Lung (tissue), 12 donors: ENCODE data around the gene DENND2C. TPM values are rescaled to one million over a fixed set of nuclear protein-coding genes. Genes with fewer than 3 reads are reported as not detected.

ENCODE experiments used
- ATAC-seq: fragments of 200-7000 bp; cut with Tn5 transposase; one replicate; pipeline ENCODE4 v1.9.1; 2020; ENCODE audit warnings: moderate number of reproducible peaks; ENCODE audit not compliant: insufficient read depth, low FRiP score
- DNase-seq, 3 donors: peaks; one replicate each; pipeline ENCODE4 v3.0.0-alpha.2; 2013 to 2017
- H3K27ac ChIP-seq, 2 donors: one replicate each; pipeline ENCODE4 v1.5.1; 2013; ENCODE audit warnings: mild to moderate bottlenecking in 2 of 2, moderate library complexity in 2 of 2, control low read depth in 1 of 2, inconsistent platforms in 1 of 2, low read depth in 1 of 2, low read length in 1 of 2
- H3K27me3 ChIP-seq, 3 donors: one replicate each; pipeline ENCODE4 v1.5.1; 2013; ENCODE audit warnings: low read length in 2 of 3; ENCODE audit not compliant: control insufficient read depth in 3 of 3, insufficient read depth in 3 of 3
- H3K36me3 ChIP-seq, 4 donors: one replicate each; pipeline ENCODE4 v1.5.1; 2013; ENCODE audit warnings: low read length in 4 of 4, mild to moderate bottlenecking in 1 of 4, moderate library complexity in 1 of 4; ENCODE audit not compliant: control insufficient read depth in 4 of 4, insufficient read depth in 4 of 4
- H3K4me1 ChIP-seq, 5 donors: one replicate each; pipeline ENCODE4 v1.5.1; 2013; ENCODE audit warnings: low read length in 5 of 5, mild to moderate bottlenecking in 2 of 5, moderate library complexity in 1 of 5; ENCODE audit not compliant: control insufficient read depth in 5 of 5, insufficient read depth in 5 of 5
- H3K4me3 ChIP-seq: one replicate; pipeline ENCODE4 v1.5.1; 2013; ENCODE audit warnings: mild to moderate bottlenecking, control low read depth, moderate library complexity
- H3K9ac ChIP-seq, 2 donors: one replicate each; pipeline ENCODE4 v1.5.1; 2013; ENCODE audit warnings: low read length in 2 of 2, control low read depth in 1 of 2; ENCODE audit not compliant: insufficient read depth in 1 of 2
- H3K9me3 ChIP-seq, 4 donors: one replicate each; pipeline ENCODE4 v1.5.1; 2013; ENCODE audit warnings: low read length in 3 of 4, mild to moderate bottlenecking in 1 of 4, moderate library complexity in 1 of 4; ENCODE audit not compliant: control insufficient read depth in 4 of 4, insufficient read depth in 3 of 4
- WGBS, 2 donors: extraction: QIAGEN DNeasy Blood & Tissue Kit; methylation state at CpG; one replicate each; pipeline ENCODE4 v1.1.7; 2013; 5-methylcytosine and 5-hydroxymethylcytosine counted together
- polyA plus RNA-seq, 2 donors: library from polyadenylated mRNA; stranded (reverse); fragments of 200-250 nt; gene quantifications; one replicate each; pipeline ENCODE4 v1.2.1, GENCODE V29; 2013
- total RNA-seq, 2 donors: library from RNA; depleted of rRNA in 1 of 2; stranded (reverse); fragments of >200 nt in 1 of 2; gene quantifications; one replicate each; pipeline ENCODE4 v1.2.1, GENCODE V29; 2014 to 2021
- TF ChIP-seq, protein P1 (sequence below): IDR thresholded peaks from 2 replicates; pipeline ENCODE4 v1.5.1; 2012; ENCODE audit warnings: mild to moderate bottlenecking; ENCODE audit errors: control extremely low read depth, extremely low read depth
- donor health status: control.
- donor health status: control.
- donor health status: Bipolar disorder and iron deficiency.
- donor health status: healthy.
- donor health status: DM: yes; HTN: yes; CAD: no.

Gene DENND2C
- total and polyA plus RNA-seq, 4 donors: 1.00 to 6.1 (median 3.0) TPM

DNA sequence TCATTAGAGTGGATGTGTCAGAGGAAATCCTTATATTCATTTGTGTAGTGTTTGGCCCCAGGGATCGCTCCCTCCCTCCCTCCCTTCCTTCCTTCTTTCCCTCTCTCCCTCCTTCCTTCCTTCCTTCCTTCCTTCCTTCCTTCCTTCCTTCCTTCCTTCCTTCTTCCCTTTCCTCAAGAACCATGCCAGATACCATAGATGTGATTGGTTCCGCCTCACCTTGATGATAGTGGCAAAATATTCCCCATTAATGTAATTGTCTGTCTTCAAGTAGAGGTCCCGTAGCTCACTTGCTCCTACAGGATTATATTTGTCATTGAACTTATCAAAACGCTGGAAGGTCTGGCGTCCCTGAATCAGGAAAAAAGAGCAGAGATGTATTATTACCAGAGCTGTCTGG lies 7.8 kb upstream of the DENND2C start:
- TF ChIP-seq, protein P1, sequence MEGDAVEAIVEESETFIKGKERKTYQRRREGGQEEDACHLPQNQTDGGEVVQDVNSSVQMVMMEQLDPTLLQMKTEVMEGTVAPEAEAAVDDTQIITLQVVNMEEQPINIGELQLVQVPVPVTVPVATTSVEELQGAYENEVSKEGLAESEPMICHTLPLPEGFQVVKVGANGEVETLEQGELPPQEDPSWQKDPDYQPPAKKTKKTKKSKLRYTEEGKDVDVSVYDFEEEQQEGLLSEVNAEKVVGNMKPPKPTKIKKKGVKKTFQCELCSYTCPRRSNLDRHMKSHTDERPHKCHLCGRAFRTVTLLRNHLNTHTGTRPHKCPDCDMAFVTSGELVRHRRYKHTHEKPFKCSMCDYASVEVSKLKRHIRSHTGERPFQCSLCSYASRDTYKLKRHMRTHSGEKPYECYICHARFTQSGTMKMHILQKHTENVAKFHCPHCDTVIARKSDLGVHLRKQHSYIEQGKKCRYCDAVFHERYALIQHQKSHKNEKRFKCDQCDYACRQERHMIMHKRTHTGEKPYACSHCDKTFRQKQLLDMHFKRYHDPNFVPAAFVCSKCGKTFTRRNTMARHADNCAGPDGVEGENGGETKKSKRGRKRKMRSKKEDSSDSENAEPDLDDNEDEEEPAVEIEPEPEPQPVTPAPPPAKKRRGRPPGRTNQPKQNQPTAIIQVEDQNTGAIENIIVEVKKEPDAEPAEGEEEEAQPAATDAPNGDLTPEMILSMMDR: no peak
- Histone ChIP-seq H3K9me3 (no peaks in the 10 kb centered on the region), H3K36me3 (no peaks in the 10 kb centered on the region), H3K27ac (no peak overlapping the region), H3K4me1 (no peaks in the 10 kb centered on the region), H3K27me3 (peaks cover 0 to 7% (median 3%) of the 10 kb centered on the region in 3 donors), H3K9ac (no peak overlapping the region), H3K4me3 (no peak overlapping the region)
- no peak for ATAC-seq
- WGBS, 2 donors: 75 to 82% methylated on average over 5 of the region's 5 CpGs
- no peak for DNase-seq

DNA sequence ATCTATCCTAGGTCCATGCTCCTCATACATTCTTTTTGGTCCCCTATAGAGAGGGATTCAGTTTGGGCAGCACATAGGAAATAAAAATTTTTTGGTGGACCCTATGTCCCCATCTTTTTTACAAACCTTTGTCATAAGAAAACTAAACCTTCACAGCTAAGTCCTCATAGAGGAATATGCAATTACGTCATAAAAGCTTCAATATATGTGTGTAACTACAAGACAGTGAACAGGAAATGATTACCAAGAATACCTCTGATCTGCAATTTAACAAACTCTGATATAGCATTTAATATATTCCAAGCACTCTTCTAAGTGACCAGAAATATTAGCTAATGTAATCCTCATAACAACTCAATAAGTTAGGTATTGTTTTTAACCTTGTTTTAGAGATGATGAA lies 6.3 kb upstream of the DENND2C start:
- Histone ChIP-seq H3K9me3 (no peaks in the 10 kb centered on the region), H3K4me1 (no peaks in the 10 kb centered on the region), H3K4me3 (no peak overlapping the region), H3K27ac (no peak overlapping the region), H3K36me3 (no peaks in the 10 kb centered on the region), H3K9ac (no peak overlapping the region), H3K27me3 (peaks cover 0 to 7% (median 3%) of the 10 kb centered on the region in 3 donors)
- TF ChIP-seq, protein P1: no peak
- DNase-seq (no peak), ATAC-seq (no peak)
- WGBS, 2 donors: 78 to 83% methylated on average over 1 of the region's 1 CpG

DNA sequence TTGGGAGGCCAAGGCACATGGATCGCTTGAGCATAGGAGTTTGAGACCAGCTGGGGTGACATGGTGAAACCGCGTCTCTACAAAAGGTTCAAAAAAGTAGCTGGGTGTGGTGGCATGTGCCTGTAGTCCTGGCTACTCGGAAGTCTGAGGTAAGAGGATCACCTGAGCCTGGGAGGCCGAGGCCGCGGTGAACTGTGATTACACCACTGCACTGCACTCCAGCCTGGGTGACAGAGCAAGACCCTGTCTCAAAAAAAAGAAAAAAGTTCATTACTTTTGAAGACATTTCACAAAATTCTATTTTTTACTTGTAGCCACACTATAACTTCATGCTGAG lies 2.1 kb upstream of the DENND2C start:
- Histone ChIP-seq H3K9ac (no peak overlapping the region), H3K27me3 (no peaks in the 10 kb centered on the region), H3K4me3 (no peak overlapping the region), H3K36me3 (no peaks in the 10 kb centered on the region), H3K4me1 (peaks cover 0 to 4% (median 0%) of the 10 kb centered on the region in 5 donors), H3K27ac (no peak overlapping the region), H3K9me3 (no peaks in the 10 kb centered on the region)
- DNase-seq (no peak), ATAC-seq (no peak)
- 72 to 83% methylated on average over 7 of the region's 7 CpGs for WGBS, 2 donors
- TF ChIP-seq, protein P1: no peak
